ENCODE measurements around the gene ERICH2.

ERICH2 gene

GRCh38 chr2:170818036-170818751 lies 48.0 kb downstream of the ERICH2 start:
- DNase-seq: no peak

GRCh38 chr2:170818752-170819470 lies 48.7 kb downstream of the ERICH2 start:
- no peak for DNase-seq

GRCh38 chr2:170819680-170820664 lies 49.8 kb downstream of the ERICH2 start:
- DNase-seq: no peak

- DNase-seq: no peak
Observed at GRCh38 chr2:170820757-170821530, 50.8 kb downstream of the ERICH2 start.

- no peak for DNase-seq
Observed at GRCh38 chr2:170821531-170822289, 51.5 kb downstream of the ERICH2 start.

- DNase-seq: no peak
Observed at GRCh38 chr2:170822290-170823087, 52.3 kb downstream of the ERICH2 start.

GRCh38 chr2:170823088-170823897 lies 53.1 kb downstream of the ERICH2 start:
- DNase-seq: no peak

- no peak for DNase-seq
Observed at GRCh38 chr2:170823898-170824215, 53.7 kb downstream of the ERICH2 start.

- no peak for DNase-seq
Observed at GRCh38 chr2:170824526-170825015, 54.4 kb downstream of the ERICH2 start.

GRCh38 chr2:170827841-170828532 lies 57.8 kb downstream of the ERICH2 start:
- DNase-seq: no peak

- no peak for DNase-seq
Observed at GRCh38 chr2:170828533-170828916, 58.3 kb downstream of the ERICH2 start.

GRCh38 chr2:170829036-170829435 lies 58.9 kb downstream of the ERICH2 start:
- DNase-seq: no peak

- no peak for DNase-seq
Observed at GRCh38 chr2:170830166-170830565, 60.0 kb downstream of the ERICH2 start.

GRCh38 chr2:170831115-170831514 lies 60.9 kb downstream of the ERICH2 start:
- DNase-seq: no peak

- no peak for DNase-seq
Observed at GRCh38 chr2:170836027-170836426, 65.8 kb downstream of the ERICH2 start.

- DNase-seq: no peak
Observed at GRCh38 chr2:170840717-170841210, 70.6 kb downstream of the ERICH2 start.

GRCh38 chr2:170842785-170843184 lies 72.6 kb downstream of the ERICH2 start:
- DNase-seq: no peak

- no peak for DNase-seq
Observed at GRCh38 chr2:170843656-170844055, 73.5 kb downstream of the ERICH2 start.

GRCh38 chr2:170845343-170845742 lies 75.2 kb downstream of the ERICH2 start:
- DNase-seq: peak in 1 of 2 experiments; percentile 3
